GM18508 (cell line): Measurements from ENCODE around the gene BCL2.

Experiments
- ATAC-seq: cut with Tn5 transposase; IDR thresholded peaks from one replicate; pipeline ENCODE4 v1.9.1; 2021; ENCODE audit warnings: moderate number of reproducible peaks; ENCODE audit not compliant: insufficient read depth, unreplicated experiment

BCL2 gene

DNA sequence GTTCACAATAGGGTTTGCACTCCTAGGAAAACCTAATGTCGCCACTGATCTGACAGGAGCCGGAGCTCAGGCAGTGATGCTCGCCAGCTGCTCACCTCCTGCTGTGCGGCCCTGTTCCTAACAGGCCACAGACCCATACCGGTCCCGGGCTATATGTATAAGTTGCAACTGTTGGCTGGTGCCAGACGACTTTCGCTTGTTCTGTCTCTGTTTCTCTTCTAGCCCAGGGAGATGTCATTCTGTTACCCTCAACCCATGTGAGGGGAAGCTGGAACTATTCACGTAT lies 170.3 kb downstream of the BCL2 start:
- no peak for ATAC-seq

DNA sequence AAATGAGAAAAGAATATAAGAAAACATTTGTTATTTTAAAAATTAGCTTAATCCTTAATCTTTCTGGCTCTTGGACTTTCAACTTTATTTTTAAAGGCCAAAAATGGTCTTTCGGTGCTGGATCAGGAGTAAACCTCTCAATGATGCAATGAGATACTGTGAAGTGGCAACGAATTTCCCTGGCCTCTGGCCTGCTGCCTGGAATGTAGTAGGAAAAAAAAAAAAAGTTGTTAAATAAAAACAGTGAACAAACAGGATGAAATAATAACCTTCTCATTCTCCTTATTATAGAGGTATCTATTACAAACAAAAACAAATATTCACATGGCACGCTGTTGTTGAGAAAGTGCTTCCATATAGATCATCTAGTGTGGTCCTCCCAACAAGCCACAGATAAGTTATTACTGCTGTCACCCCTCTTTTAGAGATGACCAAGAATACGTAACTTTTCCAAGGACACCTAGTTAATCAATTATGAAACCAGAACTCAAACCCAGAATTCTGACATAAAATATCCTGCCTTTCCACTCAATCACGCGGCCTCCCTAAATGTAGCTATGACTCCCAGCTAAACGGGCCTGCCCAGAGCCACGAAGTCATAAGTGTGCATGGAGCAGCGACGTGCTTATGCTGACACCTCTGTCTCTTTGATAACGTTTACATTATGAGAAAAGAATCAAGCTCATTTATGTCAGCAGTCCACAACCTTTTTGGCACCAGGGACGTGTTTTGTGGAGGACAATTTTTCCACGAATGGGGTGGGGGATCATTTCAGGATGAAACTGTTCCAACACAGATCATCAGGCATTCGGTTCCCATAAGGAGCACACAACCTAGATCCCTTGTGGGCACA lies 170.9 kb downstream of the BCL2 start:
- no peak for ATAC-seq

- no peak for ATAC-seq
Observed at GRCh38 chr18:63147973-63148372, 171.6 kb downstream of the BCL2 start.

GRCh38 chr18:63146828-63147409 lies 172.7 kb downstream of the BCL2 start:
- no peak for ATAC-seq

DNA sequence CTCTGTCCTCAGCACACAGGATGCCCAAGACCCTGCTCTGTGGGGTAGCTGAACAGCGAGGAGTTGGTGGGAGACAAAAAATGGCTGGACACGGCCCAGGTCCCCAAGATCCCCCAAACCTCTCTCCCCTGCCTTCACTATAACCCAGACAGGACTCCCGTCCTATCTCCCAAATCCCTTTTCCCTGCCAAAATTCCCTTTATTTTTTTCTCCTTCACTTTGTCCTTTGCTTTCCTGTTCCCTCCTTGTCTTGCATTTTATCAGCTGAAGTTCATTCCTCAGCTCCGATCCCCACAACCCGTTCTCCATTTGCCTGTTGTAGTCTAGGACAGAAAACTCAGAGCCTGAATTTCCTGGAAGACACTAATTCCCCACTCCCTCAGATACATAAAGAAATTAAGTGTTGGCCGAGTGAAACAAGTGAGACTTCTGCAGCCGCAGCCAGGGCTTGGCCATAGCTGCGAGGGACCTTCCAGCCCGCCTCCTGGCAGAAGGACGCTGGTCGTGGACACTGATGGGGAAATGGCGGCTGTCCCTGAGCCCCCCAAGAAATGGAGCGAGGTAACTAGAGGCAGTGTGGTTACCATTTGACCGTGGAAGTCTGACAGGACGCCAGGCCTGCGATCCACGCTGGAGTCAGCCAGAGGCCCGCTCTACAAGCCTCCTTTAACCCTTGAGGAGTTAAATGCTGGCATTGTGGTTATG lies 173.6 kb downstream of the BCL2 start:
- ATAC-seq: no peak

GRCh38 chr18:63145166-63145850 lies 174.3 kb downstream of the BCL2 start:
- ATAC-seq: no peak

DNA sequence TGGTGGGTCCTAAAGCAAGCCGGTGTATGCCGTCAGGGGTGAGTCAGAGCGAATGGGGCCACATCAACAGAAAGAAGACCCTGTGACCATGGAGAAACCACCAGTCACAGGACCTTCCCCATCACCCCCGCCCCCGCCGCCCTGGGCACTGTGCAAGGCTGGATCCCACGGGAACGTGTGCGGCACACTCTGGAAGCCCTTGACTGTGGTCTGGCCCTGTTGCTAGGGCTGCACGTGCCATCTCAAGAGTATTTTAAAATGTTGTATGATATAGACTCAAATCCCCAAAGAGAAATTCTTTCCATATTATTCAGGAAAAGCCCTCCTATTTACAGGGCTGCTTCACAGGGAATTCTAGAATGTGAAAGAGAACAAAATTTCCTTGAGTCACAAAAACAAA lies 174.8 kb downstream of the BCL2 start:
- ATAC-seq: no peak

DNA sequence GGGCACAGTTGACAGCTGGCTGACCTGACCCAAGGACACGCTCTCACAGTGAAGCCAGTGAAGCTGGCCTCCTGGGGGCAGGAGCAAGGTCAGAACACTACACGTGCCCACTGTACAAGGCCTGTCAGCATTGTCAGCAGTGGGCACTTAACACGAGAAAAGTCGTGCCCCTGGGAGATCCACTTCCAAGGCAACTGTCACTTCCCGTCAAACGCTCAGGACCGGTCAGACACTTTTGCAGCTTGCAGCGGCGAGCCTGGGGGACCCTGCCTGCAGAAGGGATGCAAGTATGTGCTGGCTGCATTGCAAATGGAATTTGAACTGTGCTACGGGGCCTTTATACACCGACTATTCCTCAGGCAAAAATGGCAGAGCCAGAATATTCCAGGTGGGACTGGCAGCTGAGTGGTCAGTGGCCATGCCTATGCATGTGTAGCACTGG lies 176.2 kb downstream of the BCL2 start:
- ATAC-seq: no peak

- no peak for ATAC-seq
Observed at GRCh38 chr18:63142594-63143225, 176.9 kb downstream of the BCL2 start.

DNA sequence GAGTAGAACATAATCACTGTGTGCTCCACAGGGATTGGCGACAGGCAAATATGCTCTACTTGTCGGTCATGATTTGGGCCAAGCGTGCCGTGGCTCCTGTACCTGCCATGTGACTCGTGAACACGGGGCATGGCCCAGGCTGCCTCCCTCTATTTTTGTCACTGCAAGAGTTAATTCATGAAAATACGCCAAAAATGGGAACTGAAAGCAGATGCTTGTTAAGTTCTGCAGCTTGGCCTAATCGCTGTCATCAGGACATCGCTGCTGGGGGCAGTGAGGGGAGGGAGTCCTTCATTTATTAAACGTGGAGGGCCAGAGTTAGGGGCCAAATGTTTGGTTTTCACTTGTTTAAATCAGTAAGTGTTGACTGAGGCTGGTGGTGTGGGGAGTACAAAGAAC lies 177.8 kb downstream of the BCL2 start:
- ATAC-seq: peak; percentile 51

DNA sequence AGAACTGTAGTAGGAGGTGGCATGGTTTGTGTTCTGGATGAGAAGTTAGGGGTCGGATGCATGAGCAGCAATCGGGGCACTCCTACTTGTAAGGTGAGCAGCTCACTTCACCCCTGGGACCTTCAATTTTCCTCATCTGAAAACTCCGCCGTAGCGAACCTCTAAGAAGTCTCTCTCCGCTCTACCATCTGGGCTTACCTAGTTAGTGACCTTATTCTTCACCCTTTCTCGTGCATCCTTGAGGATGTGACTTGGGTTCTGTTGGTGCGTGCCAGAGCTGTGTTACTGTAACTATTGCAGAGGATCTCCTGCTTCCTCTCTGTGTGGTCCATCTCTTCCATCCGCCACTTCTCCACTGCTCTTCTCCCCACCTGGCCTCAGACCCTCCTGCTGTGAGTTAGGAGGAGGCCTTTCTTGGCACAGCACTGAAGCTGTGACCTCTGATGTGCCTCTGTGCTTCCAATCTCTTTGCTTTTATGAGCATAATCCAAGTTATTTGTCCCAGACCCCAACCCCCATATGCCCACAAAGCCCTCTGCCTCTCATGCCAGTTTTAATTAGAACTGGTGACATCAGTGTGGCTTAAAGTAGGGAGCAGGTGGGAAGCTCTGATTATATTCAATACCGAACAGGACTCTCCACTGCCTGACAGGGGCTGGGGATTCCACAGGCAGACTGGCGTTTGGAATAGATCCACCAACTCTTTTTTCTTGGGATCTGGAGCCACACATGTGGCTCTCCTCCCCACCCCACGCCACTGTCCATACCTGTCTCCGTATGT lies 178.4 kb downstream of the BCL2 start:
- ATAC-seq: no peak

DNA sequence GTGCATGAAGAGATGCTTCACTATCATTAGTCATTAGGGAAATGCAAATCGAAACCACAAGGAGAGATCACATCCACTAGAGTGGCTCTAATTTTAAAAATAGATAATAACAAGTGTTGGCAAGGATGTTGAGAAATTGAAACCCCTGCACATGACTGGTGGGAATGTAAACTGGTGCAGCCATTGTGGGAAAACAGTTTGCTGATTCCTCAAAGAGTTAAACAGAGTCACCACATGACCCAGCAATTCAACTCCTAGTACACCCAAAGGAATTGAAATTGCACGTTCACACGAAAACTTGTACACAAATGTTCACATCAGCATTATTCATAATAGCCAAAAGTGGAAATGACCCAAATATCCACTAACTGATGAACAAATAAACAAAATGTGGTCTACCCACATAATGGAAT lies 179.5 kb downstream of the BCL2 start:
- ATAC-seq: no peak

DNA sequence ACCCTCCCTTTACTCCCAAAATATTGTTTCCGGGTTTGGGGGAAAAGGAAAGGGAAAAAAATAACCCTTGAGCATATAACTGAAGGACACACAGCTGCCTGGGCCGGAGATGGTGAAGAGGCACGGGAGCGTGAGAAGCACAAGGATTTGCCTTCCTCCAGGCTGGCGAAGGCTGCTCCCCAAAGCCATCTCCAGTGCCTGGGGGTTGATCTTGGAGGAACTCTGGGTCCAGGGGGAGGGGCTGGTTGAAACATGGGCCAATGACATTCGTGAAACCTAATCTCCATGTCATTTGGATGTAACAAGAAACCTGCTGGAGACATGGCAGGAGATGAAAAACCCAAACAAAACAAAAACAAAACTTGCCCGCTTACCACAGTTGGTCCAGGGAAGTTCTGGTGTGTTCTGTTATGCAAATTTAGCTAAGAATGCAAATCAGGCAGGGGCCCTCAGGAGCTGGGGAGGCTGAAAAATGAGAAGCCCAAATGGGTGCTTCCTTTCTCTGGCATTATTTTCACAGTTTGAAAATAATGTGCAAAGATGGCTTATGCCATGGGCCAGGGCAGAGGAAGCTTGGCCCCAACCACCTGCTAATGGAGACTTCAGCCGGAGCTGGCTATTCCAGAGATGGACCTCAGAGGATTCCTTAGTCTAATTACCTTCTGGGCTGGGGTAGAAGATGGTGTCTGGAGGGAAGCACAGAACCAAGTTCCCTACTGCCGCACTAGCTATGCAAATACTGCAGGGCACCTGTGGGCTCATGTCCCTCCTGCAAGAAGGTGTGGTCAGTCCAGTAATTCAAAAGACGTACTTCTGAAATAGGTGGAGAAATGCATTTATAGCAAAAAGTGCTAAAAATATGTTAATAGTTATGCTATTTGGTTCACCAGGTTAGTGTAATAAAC lies 180.9 kb downstream of the BCL2 start:
- ATAC-seq: peak; percentile 27

GRCh38 chr18:63137999-63138435 lies 181.6 kb downstream of the BCL2 start:
- no peak for ATAC-seq

GRCh38 chr18:63135101-63135500 lies 184.5 kb downstream of the BCL2 start:
- ATAC-seq: no peak

- ATAC-seq: no peak
Observed at GRCh38 chr18:63132819-63133200, 186.8 kb downstream of the BCL2 start.

GRCh38 chr18:63131959-63132818 lies 187.4 kb downstream of the BCL2 start:
- ATAC-seq: no peak
